SK-N-SH treated with all-trans-retinoic acid at 6 μM for 48 hours (cell line): ENCODE data around the gene ADAM19.

ENCODE experiments used
- ARNTL ChIP-seq: fragments of 450-650 bp; formaldehyde crosslinking; IDR thresholded peaks from 2 replicates; pipeline ENCODE4 v1.5.0; 2020; ENCODE audit warnings: low read depth, mild to moderate bottlenecking, moderate library complexity, borderline replicate concordance
- BACH2 ChIP-seq: fragments of 250-450 bp; sonication (Bioruptor Pico); IDR thresholded peaks from 2 replicates; pipeline ENCODE4 v1.9.0; 2021; ENCODE audit warnings: mild to moderate bottlenecking, borderline replicate concordance
- CSDC2 ChIP-seq: fragments of 250-450 bp; sonication (Bioruptor Pico); IDR thresholded peaks from 2 replicates; pipeline ENCODE4 v1.5.0; 2020; ENCODE audit warnings: mild to moderate bottlenecking, moderate library complexity
- PATZ1 ChIP-seq: fragments of 250-450 bp; sonication (Bioruptor Pico); IDR thresholded peaks from 2 replicates; pipeline ENCODE4 v1.8.0; 2020; ENCODE audit warnings: mild to moderate bottlenecking, moderate library complexity, borderline replicate concordance
- PPARA ChIP-seq: fragments of 250-450 bp; sonication (Bioruptor Pico); IDR thresholded peaks from 2 replicates; pipeline ENCODE4 v1.5.0; 2020; ENCODE audit warnings: mild to moderate bottlenecking, borderline replicate concordance
- RARB ChIP-seq: fragments of 250-450 bp; sonication (Bioruptor Pico); IDR thresholded peaks from 2 replicates; pipeline ENCODE4 v1.8.0; 2021; ENCODE audit warnings: mild to moderate bottlenecking, moderate library complexity
- TCF4 ChIP-seq: fragments of 250-450 bp; sonication (Bioruptor Pico); IDR thresholded peaks from 2 replicates; pipeline ENCODE4 v1.8.0; 2021; ENCODE audit warnings: mild to moderate bottlenecking, moderate library complexity, borderline replicate concordance
- TOX ChIP-seq: fragments of 250-450 bp; sonication (Bioruptor Pico); IDR thresholded peaks from 2 replicates; pipeline ENCODE4 v1.8.0; 2021; ENCODE audit warnings: mild to moderate bottlenecking, moderate library complexity, borderline replicate concordance
- ZC3H10 ChIP-seq: fragments of 250-450 bp; sonication (Bioruptor Pico); IDR thresholded peaks from 2 replicates; pipeline ENCODE4 v1.5.1; 2021; ENCODE audit warnings: mild to moderate bottlenecking, moderate library complexity
- ZFP30 ChIP-seq: fragments of 450-650 bp; formaldehyde crosslinking; IDR thresholded peaks from 2 replicates; pipeline ENCODE4 v1.5.0; 2022; ENCODE audit warnings: mild to moderate bottlenecking, moderate library complexity
- ZNF8 ChIP-seq: fragments of 450-650 bp; formaldehyde crosslinking; IDR thresholded peaks from 2 replicates; pipeline ENCODE4 v1.5.0; 2020; ENCODE audit warnings: mild to moderate bottlenecking, moderate library complexity
- TF ChIP-seq, protein P1 (sequence below): fragments of 250-450 bp; sonication (Bioruptor Pico); IDR thresholded peaks from 2 replicates; pipeline ENCODE4 v1.8.0; 2021; ENCODE audit warnings: low read depth, mild to moderate bottlenecking, moderate library complexity, borderline replicate concordance
- TF ChIP-seq, protein P2 (sequence below): fragments of 250-450 bp; sonication (Bioruptor Pico); IDR thresholded peaks from 2 replicates; pipeline ENCODE4 v1.5.1; 2020; ENCODE audit warnings: low read depth, mild to moderate bottlenecking, moderate library complexity

- no peak for TF ChIP-seq RARB (CRISPR knock-in tag)
- no peak for TF ChIP-seq PPARA (CRISPR knock-in tag)
- TF ChIP-seq ZC3H10 (CRISPR knock-in tag) = no peak
- TF ChIP-seq, protein P1, sequence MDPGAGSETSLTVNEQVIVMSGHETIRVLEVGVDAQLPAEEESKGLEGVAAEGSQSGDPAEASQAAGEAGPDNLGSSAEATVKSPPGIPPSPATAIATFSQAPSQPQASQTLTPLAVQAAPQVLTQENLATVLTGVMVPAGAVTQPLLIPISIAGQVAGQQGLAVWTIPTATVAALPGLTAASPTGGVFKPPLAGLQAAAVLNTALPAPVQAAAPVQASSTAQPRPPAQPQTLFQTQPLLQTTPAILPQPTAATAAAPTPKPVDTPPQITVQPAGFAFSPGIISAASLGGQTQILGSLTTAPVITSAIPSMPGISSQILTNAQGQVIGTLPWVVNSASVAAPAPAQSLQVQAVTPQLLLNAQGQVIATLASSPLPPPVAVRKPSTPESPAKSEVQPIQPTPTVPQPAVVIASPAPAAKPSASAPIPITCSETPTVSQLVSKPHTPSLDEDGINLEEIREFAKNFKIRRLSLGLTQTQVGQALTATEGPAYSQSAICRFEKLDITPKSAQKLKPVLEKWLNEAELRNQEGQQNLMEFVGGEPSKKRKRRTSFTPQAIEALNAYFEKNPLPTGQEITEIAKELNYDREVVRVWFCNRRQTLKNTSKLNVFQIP (CRISPR knock-in tag) = no peak
- TF ChIP-seq PATZ1 (CRISPR knock-in tag) = no peak
- no peak for TF ChIP-seq CSDC2 (CRISPR knock-in tag)
- TF ChIP-seq ZFP30 (CRISPR knock-in tag) = no peak
- TF ChIP-seq, protein P2, sequence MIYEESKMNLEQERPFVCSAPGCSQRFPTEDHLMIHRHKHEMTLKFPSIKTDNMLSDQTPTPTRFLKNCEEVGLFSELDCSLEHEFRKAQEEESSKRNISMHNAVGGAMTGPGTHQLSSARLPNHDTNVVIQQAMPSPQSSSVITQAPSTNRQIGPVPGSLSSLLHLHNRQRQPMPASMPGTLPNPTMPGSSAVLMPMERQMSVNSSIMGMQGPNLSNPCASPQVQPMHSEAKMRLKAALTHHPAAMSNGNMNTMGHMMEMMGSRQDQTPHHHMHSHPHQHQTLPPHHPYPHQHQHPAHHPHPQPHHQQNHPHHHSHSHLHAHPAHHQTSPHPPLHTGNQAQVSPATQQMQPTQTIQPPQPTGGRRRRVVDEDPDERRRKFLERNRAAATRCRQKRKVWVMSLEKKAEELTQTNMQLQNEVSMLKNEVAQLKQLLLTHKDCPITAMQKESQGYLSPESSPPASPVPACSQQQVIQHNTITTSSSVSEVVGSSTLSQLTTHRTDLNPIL (CRISPR knock-in tag) = no peak
- TF ChIP-seq TCF4 (CRISPR knock-in tag) = no peak
- no peak for TF ChIP-seq BACH2 (CRISPR knock-in tag)
- TF ChIP-seq ARNTL (CRISPR knock-in tag) = no peak
- no peak for TF ChIP-seq ZNF8
- no peak for TF ChIP-seq TOX (CRISPR knock-in tag)
Observed at GRCh38 chr5:157529002-157529401, 46.6 kb downstream of the ADAM19 start.
